Small intestine (tissue), 7 donors: Measurements from ENCODE around the gene ACY1. TPM values are rescaled to one million over a fixed set of nuclear protein-coding genes. Genes with fewer than 3 reads are reported as not detected.

Experiments used
- DNase-seq, 2 donors: peaks; one replicate each; pipeline versions ENCODE4 v3.0.0 to v3.0.0-alpha.2; 2013
- FAIRE-seq: peaks from 2 replicates; lab custom pipeline; 2012; peaks lifted over from hg19 to GRCh38; lab: Jason Lieb, UNC
- H3K27ac ChIP-seq, 3 donors: one replicate each; pipeline ENCODE4 v1.5.1; 2013; ENCODE audit warnings: low read length in 2 of 3, mild to moderate bottlenecking in 2 of 3, control low read depth in 1 of 3, inconsistent platforms in 1 of 3, low read depth in 1 of 3, moderate library complexity in 1 of 3
- H3K27me3 ChIP-seq, 3 donors: one replicate each; pipeline ENCODE4 v1.6.1; 2013; ENCODE audit warnings: low read length in 3 of 3, inconsistent platforms in 1 of 3; ENCODE audit not compliant: control insufficient read depth in 3 of 3, insufficient read depth in 3 of 3
- H3K36me3 ChIP-seq, 3 donors: one replicate each; pipeline ENCODE4 v1.6.1; 2013; ENCODE audit warnings: low read length in 3 of 3, inconsistent platforms in 1 of 3, low read depth in 1 of 3, mild to moderate bottlenecking in 1 of 3, moderate library complexity in 1 of 3; ENCODE audit not compliant: control insufficient read depth in 3 of 3, insufficient read depth in 2 of 3
- H3K4me1 ChIP-seq, 3 donors: one replicate each; pipeline ENCODE4 v1.6.1; 2013; ENCODE audit warnings: low read length in 2 of 3, inconsistent platforms in 1 of 3, low read depth in 1 of 3, mild to moderate bottlenecking in 1 of 3, moderate library complexity in 1 of 3; ENCODE audit not compliant: control insufficient read depth in 3 of 3, insufficient read depth in 2 of 3
- H3K4me3 ChIP-seq, 3 donors: one replicate each; pipeline ENCODE4 v1.5.1; 2013; ENCODE audit warnings: low read length in 3 of 3, control low read depth in 1 of 3, inconsistent platforms in 1 of 3, low read depth in 1 of 3, mild to moderate bottlenecking in 1 of 3, moderate library complexity in 1 of 3
- H3K9me3 ChIP-seq, 2 donors: one replicate each; pipeline ENCODE4 v1.6.1; 2013; ENCODE audit warnings: low read depth in 1 of 2, low read length in 1 of 2; ENCODE audit not compliant: control insufficient read depth in 2 of 2, insufficient read depth in 1 of 2
- WGBS, 3 donors: extraction: QIAGEN DNeasy Blood & Tissue Kit; methylation state at CpG; one replicate each; pipeline ENCODE4 v1.1.7; 2013; 5-methylcytosine and 5-hydroxymethylcytosine counted together
- polyA plus RNA-seq, 4 donors: library from polyadenylated mRNA; stranded (reverse) in 3 of 4; unstranded in 1 of 4; fragments of 200-250 nt in 3 of 4; fragments of 120-200 nt in 1 of 4; gene quantifications; one replicate each; pipeline versions ENCODE4 v1.2.1 to v1.2.3, GENCODE V29; 2013
- donor health status: healthy with polysubstance abuse.
- donor health status: control.
- donor health status: control.
- donor health status: Bipolar disorder and iron deficiency.
- donor health status: healthy.

Gene ACY1
- polyA plus RNA-seq, 4 donors = 164 to 1,228 (median 588) TPM

- Histone ChIP-seq H3K4me3 (no peak overlapping the region), H3K27ac (no peak overlapping the region), H3K36me3 (peaks cover 0 to 21% (median 0%) of the 10 kb centered on the region in 3 donors), H3K27me3 (no peaks in the 10 kb centered on the region), H3K9me3 (no peaks in the 10 kb centered on the region), H3K4me1 (peaks cover 0 to 41% (median 4%) of the 10 kb centered on the region in 3 donors)
- DNase-seq (no peak), FAIRE-seq (no peak)
- 73 to 81% (median 77%) methylated on average over 4 of the region's 4 CpGs for WGBS, 3 donors
Measured at GRCh38 chr3:51964521-51964920, 18.8 kb upstream of the ACY1 start.

GRCh38 chr3:51966016-51966415 lies 17.3 kb upstream of the ACY1 start:
- no peaks in the 10 kb centered on the region for H3K27me3 ChIP-seq
- DNase-seq (no peak), FAIRE-seq (no peak)
- H3K36me3 ChIP-seq = peaks cover 0 to 22% (median 0%) of the 10 kb centered on the region in 3 donors
- H3K4me3 ChIP-seq = no peak overlapping the region
- no peak overlapping the region for H3K27ac ChIP-seq
- H3K9me3 ChIP-seq = no peaks in the 10 kb centered on the region
- whole genome bisulfite sequencing, 3 donors = 63 to 80% (median 69%) methylated on average over 2 of the region's 2 CpGs
- peaks cover 0 to 40% (median 4%) of the 10 kb centered on the region in 3 donors for H3K4me1 ChIP-seq

- Histone ChIP-seq H3K9me3 (no peaks in the 10 kb centered on the region), H3K27me3 (no peaks in the 10 kb centered on the region), H3K36me3 (peaks cover 0 to 26% (median 0%) of the 10 kb centered on the region in 3 donors), H3K27ac (no peak overlapping the region), H3K4me3 (peak overlapping the region in 2 of 3 donors; percentile 59 to 76), H3K4me1 (peaks cover 0 to 36% (median 4%) of the 10 kb centered on the region in 3 donors)
- no peak for FAIRE-seq
- no peak for DNase-seq
- 66 to 85% (median 76%) methylated on average over 5 of the region's 5 CpGs for WGBS, 3 donors
Measured at GRCh38 chr3:51966486-51966885, 16.8 kb upstream of the ACY1 start.

GRCh38 chr3:51966922-51967383 lies 16.4 kb upstream of the ACY1 start:
- 5 to 7% (median 6%) methylated on average over 19 to 33 of the region's 33 CpGs for WGBS, 3 donors
- no peaks in the 10 kb centered on the region for H3K27me3 ChIP-seq
- H3K4me1 ChIP-seq = peaks cover 0 to 32% (median 4%) of the 10 kb centered on the region in 3 donors
- DNase-seq (no peak), FAIRE-seq (no peak)
- H3K9me3 ChIP-seq = no peaks in the 10 kb centered on the region
- H3K36me3 ChIP-seq = peaks cover 0 to 28% (median 0%) of the 10 kb centered on the region in 3 donors
- H3K4me3 ChIP-seq = peak overlapping the region; percentile 55 to 76 (median 59)
- H3K27ac ChIP-seq = peak overlapping the region; percentile 43 to 68 (median 60)

GRCh38 chr3:51967384-51968169 lies 15.8 kb upstream of the ACY1 start, which contains the start of gene PCBP4:
Gene PCBP4, minus strand, starts transcription at chr3:51967454. Its CDS starts 6,214 bp downstream, at chr3:51961240.
- 1 to 2% (median 1%) methylated on average over 28 to 90 of the region's 90 CpGs for WGBS, 3 donors
- Histone ChIP-seq H3K27ac (peak within 1 kb of the TSS; percentile 73 to 86 (median 85)), H3K4me1 (peaks cover 0 to 26% (median 4%) of the 10 kb centered on the region in 3 donors), H3K27me3 (no peaks in the 10 kb centered on the region), H3K4me3 (peak within 1 kb of the TSS; percentile 62 to 76 (median 70)), H3K36me3 (peaks cover 0 to 28% (median 0%) of the 10 kb centered on the region in 3 donors), H3K9me3 (no peaks in the 10 kb centered on the region)
- no peak for FAIRE-seq
- peak; percentile 38 to 74 for DNase-seq

- H3K27ac ChIP-seq = peak overlapping the region; percentile 73 to 86 (median 85)
- H3K27me3 ChIP-seq = no peaks in the 10 kb centered on the region
- no peaks in the 10 kb centered on the region for H3K9me3 ChIP-seq
- FAIRE-seq (no peak), DNase-seq (no peak)
- H3K36me3 ChIP-seq = peaks cover 0 to 28% (median 0%) of the 10 kb centered on the region in 3 donors
- 17 to 26% (median 23%) methylated on average over 9 to 11 of the region's 11 CpGs for WGBS, 3 donors
- H3K4me3 ChIP-seq = peak overlapping the region; percentile 62 to 76 (median 70)
- H3K4me1 ChIP-seq = peaks cover 0 to 22% (median 4%) of the 10 kb centered on the region in 3 donors
Measured at GRCh38 chr3:51968170-51968775, 15.1 kb upstream of the ACY1 start.

GRCh38 chr3:51968883-51969678 lies 14.3 kb upstream of the ACY1 start:
- WGBS, 3 donors = 81 to 85% (median 83%) methylated on average over 6 of the region's 6 CpGs
- no peak for DNase-seq
- H3K27ac ChIP-seq = peak overlapping the region; percentile 17 to 62 (median 38)
- FAIRE-seq = no peak
- no peak overlapping the region for H3K4me3 ChIP-seq
- H3K27me3 ChIP-seq = no peaks in the 10 kb centered on the region
- no peaks in the 10 kb centered on the region for H3K9me3 ChIP-seq
- peaks cover 0 to 28% (median 0%) of the 10 kb centered on the region in 3 donors for H3K36me3 ChIP-seq
- peaks cover 0 to 24% (median 4%) of the 10 kb centered on the region in 3 donors for H3K4me1 ChIP-seq
